NCI-H1092 treated with DMSO at 0.1 percent for 48 hours (cell line): ENCODE results near the gene IPO8.
"Not testable (repeated sequence)": the region's sequence is repeated elsewhere in the genome, so short reads cannot be mapped to it uniquely, and the experiment has no call there.

Experiments used
- DNase-seq: peaks from one replicate; lab custom pipeline; 2025; lab: John Stamatoyannopoulos, UW

The IPO8 gene

DNA sequence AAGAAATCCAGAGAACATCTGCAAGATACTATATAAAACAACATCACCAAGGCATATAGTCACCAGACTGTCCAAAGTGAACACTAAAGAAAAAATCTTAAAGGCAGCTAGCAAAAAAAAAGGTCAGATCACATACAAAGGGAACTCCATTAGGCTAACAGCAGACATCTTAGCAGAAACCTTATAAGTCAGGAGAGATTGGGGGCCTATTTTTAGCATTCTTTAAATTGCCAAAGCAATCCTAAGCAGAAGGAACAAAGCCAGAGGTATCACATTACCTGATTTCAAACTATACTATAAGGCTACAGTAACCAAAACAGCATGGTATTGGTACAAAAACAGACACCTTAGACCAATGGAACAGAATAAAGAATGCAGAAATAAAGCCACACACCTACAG is 92.5 kb downstream of the IPO8 start:
- no peak for DNase-seq

GRCh38 chr12:30602678-30603077 is 93.0 kb downstream of the IPO8 start:
- no peak for DNase-seq

- peak; percentile 89 for DNase-seq
Observed at GRCh38 chr12:30599608-30600007, 96.1 kb downstream of the IPO8 start.

DNA sequence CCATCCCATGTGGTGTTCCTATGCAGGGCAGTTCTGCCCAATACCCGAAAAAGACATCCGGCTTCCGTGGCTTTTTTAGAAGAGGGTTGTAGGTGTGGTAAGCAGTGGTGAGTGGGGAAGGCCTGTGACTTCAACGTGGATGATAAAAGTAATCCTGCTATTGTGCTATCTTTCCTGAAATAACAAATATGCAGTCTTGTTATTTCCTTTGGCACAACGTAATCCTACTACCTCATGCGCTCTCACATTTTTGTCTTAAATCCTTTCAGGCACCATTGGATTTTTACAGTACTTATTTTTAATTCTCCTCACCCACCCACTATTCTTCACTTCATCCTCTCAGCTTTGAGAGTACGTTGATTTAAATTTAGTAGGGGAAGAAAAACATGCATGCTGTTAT is 96.8 kb downstream of the IPO8 start:
- no peak for DNase-seq

DNA sequence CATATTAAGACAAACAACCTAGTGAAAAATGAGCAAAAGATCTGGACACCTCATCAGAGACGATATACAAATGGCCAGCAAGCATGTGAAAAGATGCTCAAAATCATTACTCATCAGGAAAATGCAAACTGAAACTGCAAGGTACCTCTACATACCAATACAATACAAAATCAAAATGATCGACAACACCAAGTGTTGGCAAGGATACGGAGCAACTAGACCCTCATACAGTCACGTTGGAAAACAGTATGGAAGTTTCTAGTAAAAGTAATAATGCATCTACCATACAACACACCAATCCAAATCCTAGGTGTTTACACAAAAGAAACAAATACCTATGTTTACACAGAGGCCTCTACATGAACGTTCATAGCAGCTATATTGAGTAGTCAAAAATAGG is 99.9 kb downstream of the IPO8 start:
- no peak for DNase-seq

DNA sequence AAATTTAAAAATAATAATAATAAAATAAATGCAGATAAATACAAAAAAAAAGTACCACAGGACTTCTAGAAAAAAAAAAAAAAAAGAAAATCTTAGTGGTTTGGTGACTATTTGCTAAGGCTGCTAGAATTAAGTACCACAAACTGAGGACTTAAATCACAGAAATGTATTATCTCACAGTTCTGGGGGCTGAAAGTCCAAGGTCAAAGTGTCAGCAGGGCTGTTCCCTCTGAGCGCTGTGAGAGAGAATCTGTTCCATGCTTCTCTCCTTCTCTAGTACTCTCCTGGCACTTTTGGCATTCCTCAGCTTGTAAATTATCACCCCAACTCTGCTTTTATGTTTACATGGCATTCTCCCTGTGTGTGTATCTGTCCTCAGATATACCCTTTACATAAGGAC is 101.2 kb downstream of the IPO8 start:
- no peak for DNase-seq

DNA sequence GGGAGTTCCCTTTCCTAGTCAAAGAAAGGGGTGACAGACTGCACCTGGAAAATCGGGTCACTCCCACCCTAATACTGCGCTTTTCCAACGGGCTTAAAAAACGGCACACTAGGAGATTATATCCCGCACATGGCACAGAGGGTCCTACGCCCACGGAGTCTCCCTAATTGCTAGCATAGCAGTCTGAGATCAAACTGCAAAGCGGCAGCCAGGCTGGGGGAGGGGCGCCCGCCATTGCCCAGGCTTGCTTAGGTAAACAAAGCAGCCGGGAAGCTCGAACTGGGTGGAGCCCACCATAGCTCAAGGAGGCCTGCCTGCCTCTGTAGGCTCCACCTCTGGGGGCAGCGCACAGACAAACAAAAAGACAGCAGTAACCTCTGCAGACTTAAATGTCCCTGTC is 107.1 kb downstream of the IPO8 start:
- DNase-seq, result not testable (repeated sequence)

- no peak for DNase-seq
Observed at GRCh38 chr12:30587782-30588181, 107.9 kb downstream of the IPO8 start.

GRCh38 chr12:30585877-30586276 is 109.8 kb downstream of the IPO8 start:
- DNase-seq, result no peak

DNA sequence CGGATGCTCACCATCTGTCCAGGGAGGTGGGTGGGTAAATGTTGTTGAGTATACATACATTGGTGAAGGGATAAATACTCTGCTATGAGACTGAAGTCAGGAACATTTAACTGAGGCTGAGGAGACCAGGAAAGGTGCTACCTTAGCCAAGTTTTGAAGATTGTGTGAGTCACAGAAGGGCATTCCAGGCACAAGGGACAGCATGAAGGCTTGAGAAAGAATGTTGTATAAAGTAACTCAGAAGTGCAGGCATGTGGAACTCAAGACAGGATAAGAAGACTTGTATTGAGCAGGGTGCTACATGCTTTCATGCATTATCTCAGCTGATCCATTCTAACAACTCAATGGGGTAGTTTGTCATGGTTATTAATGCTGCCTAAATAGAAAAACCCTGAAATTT is 112.7 kb downstream of the IPO8 start:
- no peak for DNase-seq

GRCh38 chr12:30580344-30580743 is 115.3 kb downstream of the IPO8 start:
- no peak for DNase-seq
